ENCODE measurements around the gene TNNC1.

TNNC1 gene

DNA sequence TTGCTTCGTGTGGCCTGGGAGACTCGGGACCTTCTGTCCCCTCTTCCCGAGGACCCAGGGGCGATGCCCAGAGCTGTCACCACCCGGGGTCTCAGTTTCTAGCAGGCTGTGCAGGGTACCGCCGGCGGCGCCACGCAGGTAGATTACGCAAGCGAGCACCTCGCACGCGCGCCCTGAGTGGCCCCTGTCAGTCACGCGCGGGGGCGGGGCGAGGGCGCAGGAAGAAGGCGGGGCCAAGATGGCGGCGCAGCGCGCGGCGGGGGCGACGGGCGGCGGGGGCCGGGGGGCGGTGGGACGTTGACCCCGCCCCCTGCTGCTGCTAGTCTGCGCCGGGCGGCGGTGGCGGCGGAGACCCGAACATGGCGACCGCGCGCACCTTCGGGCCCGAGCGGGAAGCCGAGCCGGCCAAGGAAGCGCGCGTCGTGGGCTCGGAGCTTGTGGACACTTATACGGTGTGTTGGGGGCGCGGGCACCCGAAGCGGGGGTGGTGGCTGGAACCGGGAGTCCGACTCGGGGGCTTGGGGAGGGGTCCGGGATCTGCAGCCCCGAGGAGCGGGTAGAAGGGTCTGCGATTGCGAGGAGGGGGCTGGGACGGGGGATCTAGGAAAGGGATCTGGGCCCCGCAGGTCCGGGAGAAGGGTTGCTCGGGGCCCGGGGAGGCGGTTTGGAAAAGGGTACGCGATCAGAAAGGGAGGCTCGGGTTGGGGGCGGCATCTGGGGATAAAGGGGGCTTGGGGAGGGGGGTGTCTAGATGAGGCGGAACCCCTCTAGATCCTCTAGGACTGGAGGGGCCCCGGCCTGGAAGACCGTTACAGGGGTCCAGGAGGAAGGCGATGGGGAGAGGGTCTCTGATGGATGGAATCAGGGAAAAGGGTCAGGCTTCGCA, 1.7 kb upstream of the TNNC1 start, which contains the start of gene NISCH:
NISCH (plus strand) TSS at position 322 of the 886 bp plus-strand sequence; CDS start at position 360, 38 bp downstream.
- TF ChIP-seq, protein P1, sequence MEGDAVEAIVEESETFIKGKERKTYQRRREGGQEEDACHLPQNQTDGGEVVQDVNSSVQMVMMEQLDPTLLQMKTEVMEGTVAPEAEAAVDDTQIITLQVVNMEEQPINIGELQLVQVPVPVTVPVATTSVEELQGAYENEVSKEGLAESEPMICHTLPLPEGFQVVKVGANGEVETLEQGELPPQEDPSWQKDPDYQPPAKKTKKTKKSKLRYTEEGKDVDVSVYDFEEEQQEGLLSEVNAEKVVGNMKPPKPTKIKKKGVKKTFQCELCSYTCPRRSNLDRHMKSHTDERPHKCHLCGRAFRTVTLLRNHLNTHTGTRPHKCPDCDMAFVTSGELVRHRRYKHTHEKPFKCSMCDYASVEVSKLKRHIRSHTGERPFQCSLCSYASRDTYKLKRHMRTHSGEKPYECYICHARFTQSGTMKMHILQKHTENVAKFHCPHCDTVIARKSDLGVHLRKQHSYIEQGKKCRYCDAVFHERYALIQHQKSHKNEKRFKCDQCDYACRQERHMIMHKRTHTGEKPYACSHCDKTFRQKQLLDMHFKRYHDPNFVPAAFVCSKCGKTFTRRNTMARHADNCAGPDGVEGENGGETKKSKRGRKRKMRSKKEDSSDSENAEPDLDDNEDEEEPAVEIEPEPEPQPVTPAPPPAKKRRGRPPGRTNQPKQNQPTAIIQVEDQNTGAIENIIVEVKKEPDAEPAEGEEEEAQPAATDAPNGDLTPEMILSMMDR (IDR thresholded peaks at IDR 0.05; ENCODE audit: low read depth, low read length), result no peak
- DNase-seq (ENCODE audit: extremely low read depth, low read depth), result no peak

GRCh38 chr3:52454938-52455282, 1.1 kb upstream of the TNNC1 start:
- TF ChIP-seq, protein P1 (IDR thresholded peaks at IDR 0.05; ENCODE audit: low read depth, low read length), result no peak

GRCh38 chr3:52454250-52454937, 553 bp upstream of the TNNC1 start:
- no peak for DNase-seq (ENCODE audit: extremely low read depth, low read depth)
- TF ChIP-seq, protein P1 (IDR thresholded peaks at IDR 0.05; ENCODE audit: low read depth, low read length), result no peak

More at GRCh38 chr3:52454938-52455282, 1.1 kb upstream of the TNNC1 start:
- DNase-seq (ENCODE audit: extremely low read depth, low read depth), result no peak

DNA sequence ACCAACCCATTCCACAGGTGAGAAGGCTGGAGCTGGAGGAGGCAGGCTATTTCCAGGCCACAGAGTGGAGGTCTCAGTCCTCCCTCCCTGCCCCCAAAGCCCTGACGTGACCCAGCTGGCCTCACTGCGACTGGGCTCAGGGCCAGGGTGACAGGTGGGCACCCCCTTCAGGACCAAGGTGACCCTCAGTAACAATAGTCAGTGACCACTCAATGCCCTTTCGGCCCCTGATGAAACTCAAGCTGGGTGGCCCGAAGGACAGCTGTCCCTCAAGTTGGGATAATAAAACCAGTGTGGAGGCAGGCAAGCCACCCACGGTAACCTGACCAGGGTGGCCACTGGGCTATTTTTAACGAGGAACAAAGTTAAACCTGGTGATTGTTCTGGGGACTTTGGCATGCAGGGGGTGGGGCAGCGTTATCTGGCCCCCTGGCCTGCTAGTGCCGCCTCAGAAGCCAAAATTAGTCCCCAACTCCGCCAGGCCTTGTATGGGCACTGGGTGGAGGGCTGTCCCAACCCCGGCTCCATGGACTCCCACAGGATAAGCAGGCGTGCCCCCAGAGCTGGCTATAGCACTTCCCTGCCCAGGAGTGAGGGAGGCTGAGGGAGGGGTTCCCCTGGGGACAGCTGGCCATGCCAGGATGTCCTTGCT, 1.1 kb downstream of the TNNC1 start:
- no peak for DNase-seq (ENCODE audit: extremely low read depth, low read depth)
- TF ChIP-seq, protein P1 (IDR thresholded peaks at IDR 0.05; ENCODE audit: low read depth, low read length), result no peak

- DNase-seq (ENCODE audit: extremely low read depth, low read depth), result no peak
- TF ChIP-seq, protein P1 (IDR thresholded peaks at IDR 0.05; ENCODE audit: low read depth, low read length), result no peak
These were observed 1.7 kb downstream of the TNNC1 start for GRCh38 chr3:52452126-52452525.

DNA sequence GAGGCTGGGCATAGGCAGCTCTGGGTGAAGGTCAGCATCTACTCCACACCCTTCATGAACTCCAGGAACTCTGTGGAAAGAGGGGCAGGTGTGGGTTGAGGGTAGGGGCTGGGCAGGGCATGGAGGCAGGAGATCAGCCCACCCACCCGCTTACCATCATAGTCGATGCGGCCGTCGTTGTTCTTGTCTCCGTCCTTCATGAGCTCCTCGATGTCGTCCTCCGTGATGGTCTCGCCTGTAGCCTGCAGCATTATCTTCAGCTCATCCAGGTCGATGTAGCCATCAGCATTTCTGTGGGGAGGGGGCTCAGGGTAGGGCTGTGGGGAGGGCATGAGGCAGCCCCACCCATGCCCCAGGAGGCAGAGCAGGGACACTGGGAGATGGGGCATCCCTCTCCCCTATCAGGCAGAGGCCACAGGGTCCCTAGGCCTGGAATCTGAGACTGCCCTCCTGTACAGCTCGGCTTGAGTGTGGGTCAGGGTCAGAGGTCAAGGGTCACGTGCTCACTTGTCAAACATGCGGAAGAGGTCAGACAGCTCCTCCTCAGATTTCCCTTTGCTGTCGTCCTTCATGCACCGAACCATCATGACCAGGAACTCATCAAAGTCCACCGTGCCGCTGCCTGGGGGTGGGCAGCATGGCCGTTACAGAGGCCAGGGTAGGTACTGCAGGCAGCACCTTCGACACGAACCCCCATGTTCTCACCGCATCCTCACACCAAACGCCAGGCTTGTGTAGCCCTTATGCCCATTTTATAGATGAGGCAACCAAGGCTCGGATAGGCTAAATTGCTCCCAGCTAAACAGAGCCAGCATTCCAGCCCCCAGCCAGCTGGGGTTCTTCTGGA, 2.4 kb downstream of the TNNC1 start:
- TF ChIP-seq, protein P1 (IDR thresholded peaks at IDR 0.05; ENCODE audit: low read depth, low read length), result no peak
- DNase-seq (ENCODE audit: extremely low read depth, low read depth), result no peak
